Measurements from ENCODE around the gene CHEK1.

Gene CHEK1

DNA sequence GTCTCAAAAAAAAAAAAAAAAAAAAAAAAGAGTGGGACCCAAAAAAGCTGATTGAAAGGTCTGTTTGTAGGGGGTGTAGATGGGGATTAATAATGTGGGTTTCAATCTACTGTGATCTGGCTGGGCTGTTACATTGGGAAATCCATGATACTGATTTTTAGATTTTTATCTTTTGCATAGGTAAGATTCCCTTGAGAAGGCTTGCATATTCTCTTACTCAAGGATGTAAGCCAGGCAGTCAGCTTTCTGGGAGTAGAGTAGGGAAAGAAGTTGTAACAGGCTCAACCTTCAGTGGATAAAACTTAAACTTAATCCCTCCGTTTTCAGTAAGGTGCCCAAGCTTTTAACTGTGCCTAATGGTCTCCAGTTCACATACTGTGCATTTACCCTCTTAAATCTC, 1.9 kb upstream of the CHEK1 start:
- intact Hi-C loops (cut with DNase I): loop anchor here (10.0 kb wide), 1 partner anchor 262 kb away; the partner anchor contains the start of gene HYLS1

DNA sequence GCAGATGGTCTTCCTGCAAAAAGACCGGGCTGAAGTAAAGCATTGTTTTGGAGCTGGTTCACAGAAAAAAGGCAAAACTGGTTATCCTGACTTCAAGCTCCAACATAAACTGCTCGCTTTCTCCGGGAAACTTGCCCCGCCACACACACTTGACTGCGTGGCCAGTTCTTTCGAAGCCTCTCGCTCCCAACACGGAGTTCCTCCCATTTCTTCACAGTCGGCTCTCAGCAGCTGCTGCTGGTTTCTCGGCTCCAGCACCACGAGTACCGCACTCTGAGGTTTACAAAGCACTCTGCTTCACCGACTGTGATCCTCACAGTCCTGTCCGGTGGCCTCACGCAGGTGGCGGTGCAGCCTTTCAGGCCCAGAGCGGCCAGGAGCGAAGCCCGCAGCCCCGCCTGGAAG, 264 bp downstream of the CHEK1 start:
- peak in 1 of 42 donors; percentile 27 for DNase-seq
- intact Hi-C loops (cut with DNase I): loop anchor here (5.0 to 10.0 kb wide), 2 partner anchors 33 to 260 kb away; partner anchors contain the start of genes HYLS1 and STT3A

More for the DNA sequence above, 1.9 kb upstream of the CHEK1 start:
- no peak for DNase-seq

GRCh38 chr11:125625630-125626287, 796 bp downstream of the CHEK1 start:
- intact Hi-C loops (cut with DNase I): loop anchor here (5.0 to 10.0 kb wide), 2 partner anchors 33 to 259 kb away; partner anchors contain the start of genes HYLS1 and STT3A
- DNase-seq: peak; percentile 83 to 96 (median 91)

GRCh38 chr11:125626288-125626950, 1.5 kb downstream of the CHEK1 start:
- intact Hi-C loops (cut with DNase I): loop anchor here (5.0 to 10.0 kb wide), 2 partner anchors 34 to 258 kb away; partner anchors contain the start of genes HYLS1 and STT3A
- DNase-seq: peak in 34 of 42 donors; percentile 6 to 57 (median 22)

DNA sequence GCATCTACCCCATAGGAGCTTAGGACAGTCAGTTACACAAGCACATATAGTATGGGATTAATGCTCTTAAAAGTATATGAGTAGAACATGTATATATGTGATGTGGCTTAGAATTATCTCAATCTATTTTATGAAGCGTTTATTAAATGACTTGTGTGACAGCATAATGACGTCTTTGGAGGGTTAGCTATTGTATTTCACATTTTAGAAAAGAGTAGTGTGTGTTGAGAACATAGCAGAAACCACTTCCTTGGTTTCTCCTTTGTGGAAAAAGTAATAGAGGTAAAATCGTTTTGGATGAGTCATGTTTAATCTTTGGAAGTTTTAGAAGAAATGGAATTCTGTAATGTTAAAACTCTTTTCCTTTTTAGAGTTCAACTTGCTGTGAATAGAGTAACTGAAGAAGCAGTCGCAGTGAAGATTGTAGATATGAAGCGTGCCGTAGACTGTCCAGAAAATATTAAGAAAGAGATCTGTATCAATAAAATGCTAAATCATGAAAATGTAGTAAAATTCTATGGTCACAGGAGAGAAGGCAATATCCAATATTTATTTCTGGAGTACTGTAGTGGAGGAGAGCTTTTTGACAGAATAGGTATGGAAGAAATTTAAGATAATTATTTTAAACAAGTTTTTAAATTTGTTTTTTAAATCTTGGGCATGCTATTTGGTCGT, 2.4 kb downstream of the CHEK1 start:
- intact Hi-C loops (cut with DNase I): loop anchor here (5.0 to 10.0 kb wide), 2 partner anchors 35 to 257 kb away; partner anchors contain the start of genes HYLS1 and STT3A
- DNase-seq: no peak

DNA sequence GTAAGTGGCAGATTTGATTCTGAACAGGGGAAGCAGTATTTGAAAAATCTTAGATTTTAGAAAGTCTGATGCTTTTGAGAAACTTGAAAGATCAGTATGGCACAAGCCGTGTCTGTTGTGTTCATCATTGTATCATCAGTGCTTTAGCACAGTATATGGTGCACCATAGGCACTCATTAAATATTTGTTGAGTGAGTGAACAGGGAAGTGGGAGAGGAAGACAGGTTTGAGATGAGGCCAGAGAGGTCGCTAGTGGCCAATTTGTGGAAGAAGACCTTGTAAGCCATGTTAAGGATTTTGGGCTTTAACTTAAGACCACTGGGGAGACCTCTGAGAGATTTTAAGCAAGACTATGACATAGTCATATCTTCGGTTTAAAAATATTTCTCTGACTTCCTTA, 12.9 kb downstream of the CHEK1 start:
- no peak for DNase-seq
- intact Hi-C loops (cut with DNase I): no loop called here

GRCh38 chr11:125638315-125638714, 13.4 kb downstream of the CHEK1 start:
- intact Hi-C loops (cut with DNase I): no loop called here
- DNase-seq: no peak

DNA sequence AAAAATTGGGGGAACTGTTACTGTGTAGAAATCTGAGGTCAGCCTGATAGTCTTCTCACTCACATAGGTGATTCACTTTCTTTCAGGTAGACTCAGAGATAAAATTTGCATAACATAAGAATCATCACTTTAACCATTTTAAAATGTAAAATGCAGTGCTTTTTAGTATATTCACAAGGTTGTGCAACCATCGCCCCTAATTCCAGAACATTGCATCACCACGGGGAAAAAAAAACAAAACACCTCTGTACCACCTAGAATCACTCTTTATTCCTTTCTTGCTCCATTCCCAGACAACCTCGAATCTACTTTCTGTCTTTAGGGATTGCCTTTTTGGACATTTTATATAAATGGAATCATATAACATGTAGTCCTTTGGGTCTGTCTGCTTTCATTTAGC, 20.9 kb downstream of the CHEK1 start:
- no peak for DNase-seq
- intact Hi-C loops (cut with DNase I): no loop called here

GRCh38 chr11:125649465-125650166, 24.7 kb downstream of the CHEK1 start:
- intact Hi-C loops (cut with DNase I): no loop called here
- DNase-seq: no peak

GRCh38 chr11:125662689-125663088, 37.7 kb downstream of the CHEK1 start:
- intact Hi-C loops (cut with DNase I): no loop called here

DNA sequence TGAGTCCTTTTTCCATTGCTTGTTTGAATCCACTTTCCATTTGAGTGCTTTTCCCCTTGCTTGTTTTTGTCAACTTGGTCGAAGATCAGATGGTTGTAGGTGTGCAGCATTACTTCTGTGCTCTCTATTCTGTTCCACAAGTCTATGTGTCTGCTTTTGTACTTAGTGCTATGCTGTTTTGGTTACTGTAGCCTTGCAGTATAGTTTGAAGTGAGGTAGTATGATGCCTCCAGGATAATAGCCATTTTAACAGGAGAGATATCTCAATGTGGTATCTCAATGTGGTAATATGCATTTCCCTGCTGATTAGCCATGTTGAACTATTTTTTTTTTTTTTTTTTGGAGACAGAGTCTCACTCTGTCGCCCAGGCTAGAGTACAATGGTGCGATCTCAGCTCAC, 38.9 kb downstream of the CHEK1 start:
- intact Hi-C loops (cut with DNase I): no loop called here
- no peak for DNase-seq

More at GRCh38 chr11:125662689-125663088, 37.7 kb downstream of the CHEK1 start:
- no peak for DNase-seq

GRCh38 chr11:125667151-125667550, 42.2 kb downstream of the CHEK1 start:
- intact Hi-C loops (cut with DNase I): no loop called here

GRCh38 chr11:125670172-125670571, 45.2 kb downstream of the CHEK1 start:
- DNase-seq: no peak
- intact Hi-C loops (cut with DNase I): no loop called here

More at GRCh38 chr11:125667151-125667550, 42.2 kb downstream of the CHEK1 start:
- no peak for DNase-seq

DNA sequence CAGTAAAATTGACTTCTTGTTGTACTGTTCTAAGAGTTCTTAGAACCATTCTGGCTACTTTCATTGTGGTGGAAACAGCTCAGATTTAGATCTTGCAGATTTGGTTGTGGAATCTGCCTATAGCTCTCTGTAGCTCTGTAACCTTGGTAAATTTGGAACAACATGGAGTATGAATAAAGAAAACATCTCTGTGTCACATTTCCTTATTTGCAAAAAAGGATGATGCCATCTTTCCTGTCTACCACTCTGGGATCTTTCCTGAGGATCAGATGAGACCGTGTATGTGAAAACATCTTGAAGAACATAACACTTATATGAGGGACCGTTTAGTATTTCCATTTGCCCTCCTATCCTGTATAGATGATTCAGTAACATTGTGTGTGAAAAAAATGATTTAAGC, 46.6 kb downstream of the CHEK1 start:
- intact Hi-C loops (cut with DNase I): no loop called here
- no peak for DNase-seq

GRCh38 chr11:125674210-125674609, 49.2 kb downstream of the CHEK1 start:
- no peak for DNase-seq
- intact Hi-C loops (cut with DNase I): no loop called here

GRCh38 chr11:125675196-125675595, 50.2 kb downstream of the CHEK1 start:
- no peak for DNase-seq
- intact Hi-C loops (cut with DNase I): no loop called here

- DNase-seq: no peak
- intact Hi-C loops (cut with DNase I): no loop called here
These were observed 54.4 kb downstream of the CHEK1 start for GRCh38 chr11:125679397-125679796.

DNA sequence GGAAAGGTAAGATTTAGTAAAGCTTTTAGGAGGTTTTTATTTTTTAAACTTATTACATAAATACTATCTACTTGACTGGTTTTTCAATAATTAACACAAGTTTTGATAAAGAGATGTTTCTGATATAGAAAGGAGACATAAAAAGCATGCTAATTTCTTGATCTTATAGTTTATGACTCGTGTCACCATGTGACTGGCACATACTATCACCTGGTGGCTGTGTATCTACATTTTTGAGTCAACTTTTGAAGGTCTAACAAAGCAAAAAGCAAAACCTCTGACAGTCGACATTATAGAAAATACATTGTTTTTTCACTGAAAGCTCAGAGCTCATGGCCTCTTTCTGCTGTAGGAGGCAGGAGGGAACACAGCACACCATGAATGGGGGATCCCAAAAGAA, 54.9 kb downstream of the CHEK1 start:
- DNase-seq: no peak
- intact Hi-C loops (cut with DNase I): no loop called here

GRCh38 chr11:125680747-125681146, 55.8 kb downstream of the CHEK1 start, which contains the start of gene ACRV1:
TSS of gene ACRV1 (minus strand) at chr11:125680847. CDS start at chr11:125680780, 67 bp downstream.
- intact Hi-C loops (cut with DNase I): no loop called here
- no peak for DNase-seq

All from head of caudate nucleus (tissue), 42 donors.